Neural crest cell (in vitro differentiated cells): ENCODE results near the gene CPLX1. TPM values are rescaled to one million over a fixed set of nuclear protein-coding genes. Genes with fewer than 3 reads are reported as not detected.

ENCODE experiments used
- DNase-seq: peaks from one replicate; pipeline ENCODE4 v3.0.0; 2021; ENCODE audit warnings: low read depth, mixed read lengths, low spot score
- H3K27ac Mint-ChIP-seq: one replicate; pipeline ENCODE4 v1.8.0; 2021; ENCODE audit warnings: mild to moderate bottlenecking, mixed read lengths; ENCODE audit not compliant: unreplicated experiment
- H3K27me3 Mint-ChIP-seq: 2 replicates; pipeline ENCODE4 v1.8.0; 2021; ENCODE audit warnings: low read depth, mild to moderate bottlenecking, mixed read lengths
- H3K36me3 Mint-ChIP-seq: 2 replicates; pipeline ENCODE4 v1.8.0; 2021; ENCODE audit warnings: low read depth, mild to moderate bottlenecking, mixed read lengths
- H3K4me1 Mint-ChIP-seq: 2 replicates; pipeline ENCODE4 v1.8.0; 2021; ENCODE audit warnings: mixed read lengths
- H3K4me3 Mint-ChIP-seq: one replicate; pipeline ENCODE4 v1.8.0; 2021; ENCODE audit warnings: mild to moderate bottlenecking, mixed read lengths
- H3K9me3 Mint-ChIP-seq: 2 replicates; pipeline ENCODE4 v1.8.0; 2021; ENCODE audit warnings: mixed read lengths
- total RNA-seq: library from RNA; stranded (reverse); gene quantifications from 2 replicates; pipeline ENCODE4 v1.2.1, GENCODE V29; 2021
- TF ChIP-seq, protein P1 (sequence below): fragments of 200-600 bp; sonication (generic); conservative IDR thresholded peaks from 2 replicates; pipeline ENCODE4 v1.5.0; 2021; ENCODE audit warnings: antibody characterized with exemption, mild to moderate bottlenecking

The CPLX1 gene
- total RNA-seq, 1 donor from 2014 or later = 2.0 TPM

DNA sequence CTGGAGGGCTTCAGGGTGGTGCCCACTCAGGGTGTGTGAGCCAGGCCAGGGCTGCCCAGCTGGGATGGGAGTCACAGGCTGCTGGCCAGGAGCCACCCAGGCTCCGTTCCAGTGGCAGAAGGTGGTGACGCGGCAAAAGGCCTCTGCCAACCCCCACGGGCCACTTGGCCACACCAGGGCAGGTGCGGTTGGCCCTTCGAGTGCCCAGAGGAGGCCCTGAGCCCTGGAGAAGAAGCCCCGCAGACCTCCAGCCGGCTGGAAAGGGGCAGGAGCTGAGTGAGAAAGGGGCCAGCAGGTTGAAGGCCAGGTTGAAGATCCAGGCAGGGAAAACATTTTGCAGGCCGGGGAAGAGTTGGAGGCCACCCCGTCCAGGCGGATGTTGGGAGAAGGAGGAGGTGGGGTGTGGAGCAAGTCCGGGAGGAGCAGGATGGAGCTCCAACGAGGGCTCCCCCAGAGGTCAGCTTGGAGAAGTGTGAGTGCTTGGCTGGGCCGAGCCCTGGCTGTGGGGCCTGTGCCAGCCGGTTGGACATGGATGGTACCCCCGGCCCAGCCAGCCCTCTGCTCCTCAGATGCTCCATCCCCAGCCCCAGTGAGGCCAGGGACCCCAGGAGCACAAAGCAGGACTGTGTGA lies 2.8 kb upstream of the CPLX1 start:
- Mint-ChIP-seq H3K27ac (no peak overlapping the region), H3K27me3 (peaks cover 40% of the 10 kb centered on the region), H3K9me3 (no peaks in the 10 kb centered on the region), H3K4me1 (no peaks in the 10 kb centered on the region), H3K4me3 (peak overlapping the region; percentile 41), H3K36me3 (no peaks in the 10 kb centered on the region)
- DNase-seq = no peak
- TF ChIP-seq, protein P1, sequence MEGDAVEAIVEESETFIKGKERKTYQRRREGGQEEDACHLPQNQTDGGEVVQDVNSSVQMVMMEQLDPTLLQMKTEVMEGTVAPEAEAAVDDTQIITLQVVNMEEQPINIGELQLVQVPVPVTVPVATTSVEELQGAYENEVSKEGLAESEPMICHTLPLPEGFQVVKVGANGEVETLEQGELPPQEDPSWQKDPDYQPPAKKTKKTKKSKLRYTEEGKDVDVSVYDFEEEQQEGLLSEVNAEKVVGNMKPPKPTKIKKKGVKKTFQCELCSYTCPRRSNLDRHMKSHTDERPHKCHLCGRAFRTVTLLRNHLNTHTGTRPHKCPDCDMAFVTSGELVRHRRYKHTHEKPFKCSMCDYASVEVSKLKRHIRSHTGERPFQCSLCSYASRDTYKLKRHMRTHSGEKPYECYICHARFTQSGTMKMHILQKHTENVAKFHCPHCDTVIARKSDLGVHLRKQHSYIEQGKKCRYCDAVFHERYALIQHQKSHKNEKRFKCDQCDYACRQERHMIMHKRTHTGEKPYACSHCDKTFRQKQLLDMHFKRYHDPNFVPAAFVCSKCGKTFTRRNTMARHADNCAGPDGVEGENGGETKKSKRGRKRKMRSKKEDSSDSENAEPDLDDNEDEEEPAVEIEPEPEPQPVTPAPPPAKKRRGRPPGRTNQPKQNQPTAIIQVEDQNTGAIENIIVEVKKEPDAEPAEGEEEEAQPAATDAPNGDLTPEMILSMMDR = no peak

- Mint-ChIP-seq H3K27me3 (peaks cover 53% of the 10 kb centered on the region), H3K27ac (no peak overlapping the region), H3K4me3 (peak overlapping the region; percentile 63), H3K9me3 (no peaks in the 10 kb centered on the region), H3K4me1 (no peaks in the 10 kb centered on the region), H3K36me3 (no peaks in the 10 kb centered on the region)
- DNase-seq = no peak
- TF ChIP-seq, protein P1 = no peak
These were observed 1.5 kb upstream of the CPLX1 start for GRCh38 chr4:827209-828081.

- H3K4me3 Mint-ChIP-seq = no peak overlapping the region
- no peaks in the 10 kb centered on the region for H3K9me3 Mint-ChIP-seq
- no peak overlapping the region for H3K27ac Mint-ChIP-seq
- no peaks in the 10 kb centered on the region for H3K36me3 Mint-ChIP-seq
- TF ChIP-seq, protein P1 = no peak
- no peaks in the 10 kb centered on the region for H3K4me1 Mint-ChIP-seq
- DNase-seq = no peak
- peaks cover 61% of the 10 kb centered on the region for H3K27me3 Mint-ChIP-seq
These were observed 729 bp upstream of the CPLX1 start for GRCh38 chr4:826508-827208.

- Mint-ChIP-seq H3K9me3 (no peaks in the 10 kb centered on the region), H3K4me3 (no peak overlapping the region), H3K27me3 (peaks cover 72% of the 10 kb centered on the region), H3K4me1 (no peaks in the 10 kb centered on the region), H3K27ac (no peak overlapping the region), H3K36me3 (no peaks in the 10 kb centered on the region)
- TF ChIP-seq, protein P1 = no peak
- no peak for DNase-seq
These were observed 612 bp downstream of the CPLX1 start for GRCh38 chr4:825063-825970.
